GM20000 (cell line): ENCODE data around the gene ATP8B4.
"Not testable (repeated sequence)": the region's sequence is repeated elsewhere in the genome, so short reads cannot be mapped to it uniquely, and the experiment has no call there.

ENCODE experiments used
- DNase-seq: peaks from one replicate; pipeline ENCODE4 v3.0.0; 2012; ENCODE audit warnings: low spot score
- TF ChIP-seq, protein P1 (sequence below): IDR thresholded peaks from 2 replicates; pipeline ENCODE4 v1.5.1; 2012; ENCODE audit warnings: mild to moderate bottlenecking, control low read depth; ENCODE audit errors: extremely low read depth, missing control alignments

Gene ATP8B4

GRCh38 chr15:50107157-50107556 is 11.9 kb downstream of the ATP8B4 start:
- no peak for DNase-seq
- TF ChIP-seq, protein P1, sequence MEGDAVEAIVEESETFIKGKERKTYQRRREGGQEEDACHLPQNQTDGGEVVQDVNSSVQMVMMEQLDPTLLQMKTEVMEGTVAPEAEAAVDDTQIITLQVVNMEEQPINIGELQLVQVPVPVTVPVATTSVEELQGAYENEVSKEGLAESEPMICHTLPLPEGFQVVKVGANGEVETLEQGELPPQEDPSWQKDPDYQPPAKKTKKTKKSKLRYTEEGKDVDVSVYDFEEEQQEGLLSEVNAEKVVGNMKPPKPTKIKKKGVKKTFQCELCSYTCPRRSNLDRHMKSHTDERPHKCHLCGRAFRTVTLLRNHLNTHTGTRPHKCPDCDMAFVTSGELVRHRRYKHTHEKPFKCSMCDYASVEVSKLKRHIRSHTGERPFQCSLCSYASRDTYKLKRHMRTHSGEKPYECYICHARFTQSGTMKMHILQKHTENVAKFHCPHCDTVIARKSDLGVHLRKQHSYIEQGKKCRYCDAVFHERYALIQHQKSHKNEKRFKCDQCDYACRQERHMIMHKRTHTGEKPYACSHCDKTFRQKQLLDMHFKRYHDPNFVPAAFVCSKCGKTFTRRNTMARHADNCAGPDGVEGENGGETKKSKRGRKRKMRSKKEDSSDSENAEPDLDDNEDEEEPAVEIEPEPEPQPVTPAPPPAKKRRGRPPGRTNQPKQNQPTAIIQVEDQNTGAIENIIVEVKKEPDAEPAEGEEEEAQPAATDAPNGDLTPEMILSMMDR = no peak

DNA sequence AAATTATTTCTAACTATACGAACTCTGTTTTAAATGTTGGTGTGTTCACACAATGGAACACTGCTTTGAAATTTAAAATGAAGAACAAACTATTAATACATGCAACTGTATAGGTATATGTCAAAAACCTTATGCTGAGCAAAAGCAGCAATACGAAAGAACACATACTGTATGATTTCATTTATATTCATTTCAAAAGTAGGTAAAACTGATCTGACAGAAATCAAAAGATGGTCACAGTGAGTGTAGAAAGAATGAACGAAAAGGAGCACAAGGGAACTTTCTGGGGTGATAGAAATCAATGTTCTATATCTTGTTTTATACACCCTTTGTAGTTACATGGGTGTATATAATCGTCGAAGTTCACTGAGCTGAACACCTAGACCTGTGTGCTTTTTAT is 12.6 kb downstream of the ATP8B4 start:
- no peak for DNase-seq
- TF ChIP-seq, protein P1 = no peak

- no peak for DNase-seq
- TF ChIP-seq, protein P1 = no peak
Measured at GRCh38 chr15:50100486-50100885, 18.5 kb downstream of the ATP8B4 start.

DNA sequence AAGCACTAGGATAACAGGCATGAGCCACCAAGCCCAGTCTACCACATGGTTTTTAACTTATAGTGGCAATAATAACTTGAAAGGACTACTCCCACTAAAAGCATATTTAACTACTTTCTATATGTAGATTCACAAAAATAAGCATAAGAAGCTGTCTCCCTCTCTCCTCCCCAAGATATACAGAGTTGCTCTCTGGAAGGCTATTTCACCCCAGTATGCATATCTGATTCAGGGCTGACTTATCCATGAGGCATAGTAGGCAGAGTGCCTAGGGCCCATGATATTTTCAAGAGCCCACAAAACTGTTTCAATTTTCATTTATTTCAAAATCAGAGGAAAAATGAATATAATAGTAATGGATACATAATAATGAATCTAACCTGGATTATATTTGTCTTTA is 20.5 kb downstream of the ATP8B4 start:
- DNase-seq = no peak
- TF ChIP-seq, protein P1 = no peak

DNA sequence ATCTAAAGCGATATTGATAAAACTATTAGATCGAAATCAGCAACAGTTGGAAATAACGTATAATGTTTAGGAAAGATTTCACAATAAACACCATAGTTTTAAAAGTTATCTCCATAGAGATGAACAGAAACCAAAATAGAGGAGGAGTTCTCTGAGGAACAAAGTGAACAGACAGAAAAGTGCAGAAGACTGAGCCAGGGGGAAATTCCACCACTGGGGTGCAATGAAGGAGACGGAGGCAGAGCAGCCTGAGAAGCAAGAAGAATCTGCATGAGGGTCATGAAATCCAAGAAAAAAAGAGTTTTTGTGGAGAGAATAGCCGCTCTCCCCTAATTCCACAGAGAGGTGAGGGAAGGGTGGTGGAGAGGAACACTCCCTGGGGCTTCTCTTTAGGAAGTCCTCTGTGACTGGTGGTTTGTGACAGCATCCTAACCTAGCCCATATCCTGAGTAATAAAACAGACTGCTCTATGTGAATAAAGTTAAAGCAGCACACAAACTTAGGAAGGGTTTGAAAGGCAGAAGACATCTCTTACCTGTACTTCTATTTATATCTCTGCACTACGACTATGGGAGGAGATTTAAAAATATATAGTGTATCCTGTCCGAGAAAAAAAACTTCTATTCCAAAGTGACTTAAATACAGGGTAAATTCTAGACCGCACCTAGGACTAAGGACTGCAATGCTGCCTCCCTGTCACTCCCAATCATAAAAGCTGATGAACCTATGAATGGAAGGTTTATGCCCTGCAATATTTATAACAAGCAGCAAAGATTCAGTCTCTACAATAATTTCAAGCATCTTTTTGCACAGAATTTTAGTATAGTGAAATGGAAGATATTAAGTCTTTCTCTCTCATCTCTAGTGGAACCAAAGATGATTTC is 22.9 kb downstream of the ATP8B4 start:
- no peak for DNase-seq
- TF ChIP-seq, protein P1 = no peak

- DNase-seq = not testable (repeated sequence)
Measured at GRCh38 chr15:50089386-50089785, 29.6 kb downstream of the ATP8B4 start.

DNA sequence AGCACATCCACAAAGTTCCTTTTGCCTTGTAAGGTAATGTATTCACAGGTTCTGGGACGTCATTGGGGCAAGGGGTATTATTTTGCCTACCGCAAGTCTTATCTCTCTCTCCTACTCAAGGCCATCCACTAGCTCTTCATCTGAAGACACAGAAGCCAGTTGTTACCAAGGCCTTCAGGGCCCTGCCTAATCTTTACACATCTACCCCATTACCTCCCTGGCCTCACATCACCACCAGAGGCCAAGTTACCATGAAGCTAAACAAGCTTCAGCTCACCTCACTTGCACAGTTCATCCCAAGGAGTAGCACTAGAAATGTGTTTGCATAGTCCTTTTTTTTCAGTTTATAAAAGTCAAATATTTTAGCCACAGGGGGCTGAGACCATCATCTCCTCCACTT is 34.1 kb downstream of the ATP8B4 start:
- TF ChIP-seq, protein P1 = no peak

More for the DNA sequence above, 34.1 kb downstream of the ATP8B4 start:
- DNase-seq = no peak
